WTC11 (cell line): ENCODE measurements around the gene STIM2. TPM values are rescaled to one million over a fixed set of nuclear protein-coding genes. Genes with fewer than 3 reads are reported as not detected.

Experiments
- ATAC-seq: fragments of 200-7000 bp; cut with Tn5 transposase; 2 replicates; pipeline ENCODE4 v1.10.0; 2021; ENCODE audit warnings: mild to moderate bottlenecking, moderate library complexity
- CTCF ChIA-PET: fragments of 300-600 bp; sonication (Branson Sonifier 250); formaldehyde crosslinking; loops from one replicate; lab custom pipeline; 2021; ENCODE audit warnings: antibody characterized with exemption; lab: Charles Lee
- POLR2A ChIA-PET: fragments of 350-600 bp; sonication (Branson Sonifier 250); formaldehyde crosslinking; loops from one replicate; lab custom pipeline; 2021; ENCODE audit warnings: antibody characterized with exemption; lab: Charles Lee
- DNase-seq: peaks from one replicate; pipeline ENCODE4 v3.0.0; 2021; ENCODE audit warnings: low spot score
- H3K27ac Mint-ChIP-seq: 2 replicates; pipeline ENCODE4 v1.8.0; 2021; ENCODE audit warnings: mixed read lengths
- H3K27me3 Mint-ChIP-seq: 2 replicates; pipeline ENCODE4 v1.8.0; 2021; ENCODE audit warnings: low read depth, mild to moderate bottlenecking, moderate library complexity, mixed read lengths
- H3K36me3 Mint-ChIP-seq: 2 replicates; pipeline ENCODE4 v1.8.0; 2021; ENCODE audit warnings: mixed read lengths
- H3K4me1 Mint-ChIP-seq: 2 replicates; pipeline ENCODE4 v1.8.0; 2022; ENCODE audit warnings: mixed read lengths
- H3K4me3 Mint-ChIP-seq: 2 replicates; pipeline ENCODE4 v1.8.0; 2021; ENCODE audit warnings: mild to moderate bottlenecking, moderate library complexity, mixed read lengths
- H3K9me3 Mint-ChIP-seq: 2 replicates; pipeline ENCODE4 v1.8.0; 2021; ENCODE audit warnings: mixed read lengths
- FOXP1 ChIP-seq: sonication (generic); formaldehyde crosslinking; IDR thresholded peaks from 2 replicates; pipeline ENCODE4 v1.8.0; 2022; ENCODE audit warnings: missing genetic modification reagents, mild to moderate bottlenecking, moderate library complexity, borderline replicate concordance
- GTF2I ChIP-seq: fragments of 250-450 bp; sonication (Bioruptor Pico); conservative IDR thresholded peaks from 2 replicates; pipeline ENCODE4 v1.4.0; 2021; ENCODE audit warnings: mild to moderate bottlenecking
- JUN ChIP-seq: sonication (generic); formaldehyde crosslinking; IDR thresholded peaks from 2 replicates; pipeline ENCODE4 v1.8.0; 2023; ENCODE audit warnings: mild to moderate bottlenecking, missing genetic modification reagents
- NR1H2 ChIP-seq: sonication (generic); formaldehyde crosslinking; IDR thresholded peaks from 2 replicates; pipeline ENCODE4 v1.9.0; 2021; ENCODE audit warnings: mild to moderate bottlenecking, moderate library complexity, missing genetic modification reagents
- TCF7 ChIP-seq: sonication (generic); formaldehyde crosslinking; IDR thresholded peaks from 2 replicates; pipeline ENCODE4 v1.8.0; 2022; ENCODE audit warnings: mild to moderate bottlenecking, low read depth, missing genetic modification reagents, moderate library complexity
- TEAD1 ChIP-seq: sonication (generic); formaldehyde crosslinking; IDR thresholded peaks from 2 replicates; pipeline ENCODE4 v1.8.0; 2022; ENCODE audit warnings: mild to moderate bottlenecking, missing genetic modification reagents
- ZBTB21 ChIP-seq: sonication (generic); formaldehyde crosslinking; IDR thresholded peaks from 2 replicates; pipeline ENCODE4 v1.8.1; 2023; ENCODE audit warnings: mild to moderate bottlenecking, missing genetic modification reagents, borderline replicate concordance
- ZNF317 ChIP-seq: sonication (generic); formaldehyde crosslinking; IDR thresholded peaks from 2 replicates; pipeline ENCODE4 v1.8.1; 2023; ENCODE audit warnings: low read depth, mild to moderate bottlenecking, moderate library complexity, missing genetic modification reagents, borderline replicate concordance
- ZNF416 ChIP-seq: fragments of 250-450 bp; sonication (Bioruptor Pico); IDR thresholded peaks from 2 replicates; pipeline ENCODE4 v1.9.0; 2021; ENCODE audit warnings: mild to moderate bottlenecking, inconsistent platforms
- total RNA-seq: library from RNA; stranded (reverse); gene quantifications from 3 replicates; pipeline ENCODE4 v1.2.3, GENCODE V29; 2021
- TF ChIP-seq, protein P1 (sequence below): fragments of 250-450 bp; sonication (Bioruptor Pico); IDR thresholded peaks from 2 replicates; pipeline ENCODE4 v1.9.0; 2021; ENCODE audit warnings: moderate library complexity, mild to moderate bottlenecking, inconsistent platforms, borderline replicate concordance
- TF ChIP-seq, protein P2 (sequence below): sonication (generic); formaldehyde crosslinking; IDR thresholded peaks from 2 replicates; pipeline ENCODE4 v1.8.0; 2022; ENCODE audit warnings: mild to moderate bottlenecking, missing genetic modification reagents
- TF ChIP-seq, protein P3 (sequence below): sonication (generic); formaldehyde crosslinking; IDR thresholded peaks from 2 replicates; pipeline ENCODE4 v1.8.1; 2023; ENCODE audit warnings: mild to moderate bottlenecking, missing genetic modification reagents, moderate library complexity
- TF ChIP-seq, protein P4 (sequence below): sonication (generic); formaldehyde crosslinking; IDR thresholded peaks from 2 replicates; pipeline ENCODE4 v1.8.0; 2022; ENCODE audit warnings: missing genetic modification reagents
- TF ChIP-seq, protein P5 (sequence below): fragments of 250-450 bp; sonication (Bioruptor Pico); conservative IDR thresholded peaks from 2 replicates; pipeline ENCODE4 v1.9.0; 2021; ENCODE audit warnings: mild to moderate bottlenecking
- TF ChIP-seq, protein P6 (sequence below): fragments of 250-450 bp; sonication (Bioruptor Pico); IDR thresholded peaks from 2 replicates; pipeline ENCODE4 v1.9.0; 2021; ENCODE audit warnings: mild to moderate bottlenecking
- TF ChIP-seq, protein P7 (sequence below): sonication (generic); formaldehyde crosslinking; IDR thresholded peaks from 2 replicates; pipeline ENCODE4 v1.8.1; 2023; ENCODE audit warnings: mild to moderate bottlenecking, missing genetic modification reagents, borderline replicate concordance
- TF ChIP-seq, protein P8 (sequence below): sonication (generic); formaldehyde crosslinking; IDR thresholded peaks from 2 replicates; pipeline ENCODE4 v1.8.1; 2023; ENCODE audit warnings: mild to moderate bottlenecking, missing genetic modification reagents, moderate library complexity

The STIM2 gene
- total RNA-seq, 1 experiment from 2014 or later: 22.4 TPM

DNA sequence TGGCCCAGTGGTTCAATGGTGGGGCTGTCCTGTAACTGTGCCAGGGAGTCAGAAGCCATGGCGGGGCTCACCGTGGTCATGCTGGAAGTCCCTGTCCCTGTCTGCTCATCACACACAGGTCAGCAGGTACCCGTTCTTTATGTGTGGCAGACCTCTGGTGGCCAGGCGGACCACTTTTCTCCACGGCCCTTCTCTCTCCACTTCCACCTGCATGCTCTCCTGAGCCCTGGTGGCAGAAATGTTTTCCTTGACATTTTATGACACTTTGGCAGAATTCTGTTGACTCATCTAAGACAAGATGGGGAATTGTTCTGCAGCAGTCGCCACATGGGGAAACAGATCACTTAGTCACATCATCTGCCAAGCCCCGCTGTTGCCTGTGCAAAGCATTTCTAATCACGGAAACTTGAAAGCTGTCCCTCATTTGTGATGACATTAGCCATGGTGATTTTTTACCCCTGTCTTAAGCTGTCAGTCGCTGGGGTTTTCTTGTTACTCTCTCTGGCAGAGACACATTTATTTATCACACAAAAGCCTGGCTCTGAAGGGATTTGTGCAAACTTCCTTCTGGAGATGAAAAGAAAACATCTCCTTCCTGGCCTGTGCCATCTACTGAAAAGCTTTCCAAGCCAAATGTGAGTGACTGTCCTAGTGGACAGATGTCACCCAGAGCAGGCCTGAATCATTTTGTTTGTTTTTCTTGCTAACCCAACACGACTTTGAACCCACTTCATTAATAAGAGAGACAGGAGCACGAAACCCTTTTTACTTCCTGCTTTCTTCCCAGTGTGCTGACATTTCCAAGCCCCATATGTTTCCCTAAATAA lies 38.8 kb upstream of the STIM2 start:
- no peak overlapping the region for H3K4me3 Mint-ChIP-seq
- peaks cover 35% of the 10 kb centered on the region for H3K9me3 Mint-ChIP-seq
- H3K27ac Mint-ChIP-seq: no peak overlapping the region
- DNase-seq (no peak), ATAC-seq (no peak)
- CTCF ChIA-PET: no interaction called here
- H3K27me3 Mint-ChIP-seq: peaks cover 6% of the 10 kb centered on the region; the same call in 1 of the 2 replicates
- TF ChIP-seq TCF7 (CRISPR knock-in tag) (no peak), TEAD1 (CRISPR knock-in tag) (no peak), ZBTB21 (CRISPR knock-in tag) (no peak), NR1H2 (CRISPR knock-in tag) (no peak), ZNF317 (CRISPR knock-in tag) (no peak), GTF2I (CRISPR knock-in tag) (no peak), ZNF416 (CRISPR knock-in tag) (no peak), FOXP1 (CRISPR knock-in tag) (no peak), JUN (CRISPR knock-in tag) (no peak)
- TF ChIP-seq, protein P1, sequence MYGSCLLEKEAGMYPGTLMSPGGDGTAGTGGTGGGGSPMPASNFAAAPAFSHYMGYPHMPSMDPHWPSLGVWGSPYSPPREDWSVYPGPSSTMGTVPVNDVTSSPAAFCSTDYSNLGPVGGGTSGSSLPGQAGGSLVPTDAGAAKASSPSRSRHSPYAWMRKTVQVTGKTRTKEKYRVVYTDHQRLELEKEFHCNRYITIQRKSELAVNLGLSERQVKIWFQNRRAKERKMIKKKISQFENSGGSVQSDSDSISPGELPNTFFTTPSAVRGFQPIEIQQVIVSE (CRISPR knock-in tag): no peak
- TF ChIP-seq, protein P2, sequence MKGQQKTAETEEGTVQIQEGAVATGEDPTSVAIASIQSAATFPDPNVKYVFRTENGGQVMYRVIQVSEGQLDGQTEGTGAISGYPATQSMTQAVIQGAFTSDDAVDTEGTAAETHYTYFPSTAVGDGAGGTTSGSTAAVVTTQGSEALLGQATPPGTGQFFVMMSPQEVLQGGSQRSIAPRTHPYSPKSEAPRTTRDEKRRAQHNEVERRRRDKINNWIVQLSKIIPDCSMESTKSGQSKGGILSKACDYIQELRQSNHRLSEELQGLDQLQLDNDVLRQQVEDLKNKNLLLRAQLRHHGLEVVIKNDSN: no peak
- TF ChIP-seq, protein P3, sequence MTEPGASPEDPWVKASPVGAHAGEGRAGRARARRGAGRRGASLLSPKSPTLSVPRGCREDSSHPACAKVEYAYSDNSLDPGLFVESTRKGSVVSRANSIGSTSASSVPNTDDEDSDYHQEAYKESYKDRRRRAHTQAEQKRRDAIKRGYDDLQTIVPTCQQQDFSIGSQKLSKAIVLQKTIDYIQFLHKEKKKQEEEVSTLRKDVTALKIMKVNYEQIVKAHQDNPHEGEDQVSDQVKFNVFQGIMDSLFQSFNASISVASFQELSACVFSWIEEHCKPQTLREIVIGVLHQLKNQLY (CRISPR knock-in tag): no peak
- TF ChIP-seq, protein P4, sequence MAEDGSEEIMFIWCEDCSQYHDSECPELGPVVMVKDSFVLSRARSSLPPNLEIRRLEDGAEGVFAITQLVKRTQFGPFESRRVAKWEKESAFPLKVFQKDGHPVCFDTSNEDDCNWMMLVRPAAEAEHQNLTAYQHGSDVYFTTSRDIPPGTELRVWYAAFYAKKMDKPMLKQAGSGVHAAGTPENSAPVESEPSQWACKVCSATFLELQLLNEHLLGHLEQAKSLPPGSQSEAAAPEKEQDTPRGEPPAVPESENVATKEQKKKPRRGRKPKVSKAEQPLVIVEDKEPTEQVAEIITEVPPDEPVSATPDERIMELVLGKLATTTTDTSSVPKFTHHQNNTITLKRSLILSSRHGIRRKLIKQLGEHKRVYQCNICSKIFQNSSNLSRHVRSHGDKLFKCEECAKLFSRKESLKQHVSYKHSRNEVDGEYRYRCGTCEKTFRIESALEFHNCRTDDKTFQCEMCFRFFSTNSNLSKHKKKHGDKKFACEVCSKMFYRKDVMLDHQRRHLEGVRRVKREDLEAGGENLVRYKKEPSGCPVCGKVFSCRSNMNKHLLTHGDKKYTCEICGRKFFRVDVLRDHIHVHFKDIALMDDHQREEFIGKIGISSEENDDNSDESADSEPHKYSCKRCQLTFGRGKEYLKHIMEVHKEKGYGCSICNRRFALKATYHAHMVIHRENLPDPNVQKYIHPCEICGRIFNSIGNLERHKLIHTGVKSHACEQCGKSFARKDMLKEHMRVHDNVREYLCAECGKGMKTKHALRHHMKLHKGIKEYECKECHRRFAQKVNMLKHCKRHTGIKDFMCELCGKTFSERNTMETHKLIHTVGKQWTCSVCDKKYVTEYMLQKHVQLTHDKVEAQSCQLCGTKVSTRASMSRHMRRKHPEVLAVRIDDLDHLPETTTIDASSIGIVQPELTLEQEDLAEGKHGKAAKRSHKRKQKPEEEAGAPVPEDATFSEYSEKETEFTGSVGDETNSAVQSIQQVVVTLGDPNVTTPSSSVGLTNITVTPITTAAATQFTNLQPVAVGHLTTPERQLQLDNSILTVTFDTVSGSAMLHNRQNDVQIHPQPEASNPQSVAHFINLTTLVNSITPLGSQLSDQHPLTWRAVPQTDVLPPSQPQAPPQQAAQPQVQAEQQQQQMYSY (CRISPR knock-in tag): no peak
- TF ChIP-seq, protein P5, sequence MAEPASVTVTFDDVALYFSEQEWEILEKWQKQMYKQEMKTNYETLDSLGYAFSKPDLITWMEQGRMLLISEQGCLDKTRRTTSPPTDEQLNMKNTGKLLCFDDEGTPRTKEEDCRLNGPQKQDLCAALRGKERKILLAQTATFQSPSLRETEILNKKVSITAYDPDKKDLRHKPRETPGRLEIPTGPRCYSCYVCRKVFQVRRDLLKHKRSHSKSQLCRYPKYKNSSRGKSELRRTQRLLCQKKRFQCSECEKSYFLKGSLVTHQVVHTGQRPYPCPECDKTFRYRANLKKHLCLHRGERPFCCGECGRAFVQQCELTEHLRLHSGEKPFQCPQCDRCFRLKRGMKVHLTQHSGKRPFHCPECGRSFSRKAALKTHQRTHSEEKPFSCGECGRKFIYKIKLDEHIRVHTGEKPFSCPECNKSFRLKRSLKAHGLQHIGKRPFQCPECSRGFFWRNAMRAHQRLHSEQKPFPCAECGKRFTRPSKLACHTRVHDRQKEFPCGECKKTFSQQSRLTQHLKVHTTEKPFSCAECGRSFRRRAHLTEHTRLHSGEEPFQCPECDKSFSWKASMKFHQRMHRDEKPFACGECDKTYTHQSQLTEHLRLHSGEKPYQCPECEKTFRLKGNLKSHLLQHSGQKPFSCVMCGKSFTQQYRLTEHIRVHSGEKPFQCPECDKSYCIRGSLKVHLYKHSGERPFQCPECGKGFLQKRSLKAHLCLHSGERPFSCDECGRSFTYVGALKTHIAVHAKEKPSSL (CRISPR knock-in tag): no peak
- TF ChIP-seq, protein P6, sequence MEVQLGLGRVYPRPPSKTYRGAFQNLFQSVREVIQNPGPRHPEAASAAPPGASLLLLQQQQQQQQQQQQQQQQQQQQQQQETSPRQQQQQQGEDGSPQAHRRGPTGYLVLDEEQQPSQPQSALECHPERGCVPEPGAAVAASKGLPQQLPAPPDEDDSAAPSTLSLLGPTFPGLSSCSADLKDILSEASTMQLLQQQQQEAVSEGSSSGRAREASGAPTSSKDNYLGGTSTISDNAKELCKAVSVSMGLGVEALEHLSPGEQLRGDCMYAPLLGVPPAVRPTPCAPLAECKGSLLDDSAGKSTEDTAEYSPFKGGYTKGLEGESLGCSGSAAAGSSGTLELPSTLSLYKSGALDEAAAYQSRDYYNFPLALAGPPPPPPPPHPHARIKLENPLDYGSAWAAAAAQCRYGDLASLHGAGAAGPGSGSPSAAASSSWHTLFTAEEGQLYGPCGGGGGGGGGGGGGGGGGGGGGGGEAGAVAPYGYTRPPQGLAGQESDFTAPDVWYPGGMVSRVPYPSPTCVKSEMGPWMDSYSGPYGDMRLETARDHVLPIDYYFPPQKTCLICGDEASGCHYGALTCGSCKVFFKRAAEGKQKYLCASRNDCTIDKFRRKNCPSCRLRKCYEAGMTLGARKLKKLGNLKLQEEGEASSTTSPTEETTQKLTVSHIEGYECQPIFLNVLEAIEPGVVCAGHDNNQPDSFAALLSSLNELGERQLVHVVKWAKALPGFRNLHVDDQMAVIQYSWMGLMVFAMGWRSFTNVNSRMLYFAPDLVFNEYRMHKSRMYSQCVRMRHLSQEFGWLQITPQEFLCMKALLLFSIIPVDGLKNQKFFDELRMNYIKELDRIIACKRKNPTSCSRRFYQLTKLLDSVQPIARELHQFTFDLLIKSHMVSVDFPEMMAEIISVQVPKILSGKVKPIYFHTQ (CRISPR knock-in tag): no peak
- TF ChIP-seq, protein P7, sequence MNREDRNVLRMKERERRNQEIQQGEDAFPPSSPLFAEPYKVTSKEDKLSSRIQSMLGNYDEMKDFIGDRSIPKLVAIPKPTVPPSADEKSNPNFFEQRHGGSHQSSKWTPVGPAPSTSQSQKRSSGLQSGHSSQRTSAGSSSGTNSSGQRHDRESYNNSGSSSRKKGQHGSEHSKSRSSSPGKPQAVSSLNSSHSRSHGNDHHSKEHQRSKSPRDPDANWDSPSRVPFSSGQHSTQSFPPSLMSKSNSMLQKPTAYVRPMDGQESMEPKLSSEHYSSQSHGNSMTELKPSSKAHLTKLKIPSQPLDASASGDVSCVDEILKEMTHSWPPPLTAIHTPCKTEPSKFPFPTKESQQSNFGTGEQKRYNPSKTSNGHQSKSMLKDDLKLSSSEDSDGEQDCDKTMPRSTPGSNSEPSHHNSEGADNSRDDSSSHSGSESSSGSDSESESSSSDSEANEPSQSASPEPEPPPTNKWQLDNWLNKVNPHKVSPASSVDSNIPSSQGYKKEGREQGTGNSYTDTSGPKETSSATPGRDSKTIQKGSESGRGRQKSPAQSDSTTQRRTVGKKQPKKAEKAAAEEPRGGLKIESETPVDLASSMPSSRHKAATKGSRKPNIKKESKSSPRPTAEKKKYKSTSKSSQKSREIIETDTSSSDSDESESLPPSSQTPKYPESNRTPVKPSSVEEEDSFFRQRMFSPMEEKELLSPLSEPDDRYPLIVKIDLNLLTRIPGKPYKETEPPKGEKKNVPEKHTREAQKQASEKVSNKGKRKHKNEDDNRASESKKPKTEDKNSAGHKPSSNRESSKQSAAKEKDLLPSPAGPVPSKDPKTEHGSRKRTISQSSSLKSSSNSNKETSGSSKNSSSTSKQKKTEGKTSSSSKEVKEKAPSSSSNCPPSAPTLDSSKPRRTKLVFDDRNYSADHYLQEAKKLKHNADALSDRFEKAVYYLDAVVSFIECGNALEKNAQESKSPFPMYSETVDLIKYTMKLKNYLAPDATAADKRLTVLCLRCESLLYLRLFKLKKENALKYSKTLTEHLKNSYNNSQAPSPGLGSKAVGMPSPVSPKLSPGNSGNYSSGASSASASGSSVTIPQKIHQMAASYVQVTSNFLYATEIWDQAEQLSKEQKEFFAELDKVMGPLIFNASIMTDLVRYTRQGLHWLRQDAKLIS: no peak
- TF ChIP-seq, protein P8, sequence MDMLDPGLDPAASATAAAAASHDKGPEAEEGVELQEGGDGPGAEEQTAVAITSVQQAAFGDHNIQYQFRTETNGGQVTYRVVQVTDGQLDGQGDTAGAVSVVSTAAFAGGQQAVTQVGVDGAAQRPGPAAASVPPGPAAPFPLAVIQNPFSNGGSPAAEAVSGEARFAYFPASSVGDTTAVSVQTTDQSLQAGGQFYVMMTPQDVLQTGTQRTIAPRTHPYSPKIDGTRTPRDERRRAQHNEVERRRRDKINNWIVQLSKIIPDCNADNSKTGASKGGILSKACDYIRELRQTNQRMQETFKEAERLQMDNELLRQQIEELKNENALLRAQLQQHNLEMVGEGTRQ (CRISPR knock-in tag): no peak
- POLR2A ChIA-PET: interaction anchor here (0.6 kb wide), 1 partner anchor 1076 kb away, joined by 3 read pairs; no protein-coding TSS in a partner anchor
- peaks cover 20% of the 10 kb centered on the region for H3K36me3 Mint-ChIP-seq
- H3K4me1 Mint-ChIP-seq: peaks cover 24% of the 10 kb centered on the region
